Measurements from ENCODE around the gene DYNLT2B. TPM values are rescaled to one million over a fixed set of nuclear protein-coding genes. Genes with fewer than 3 reads are reported as not detected.

Gene DYNLT2B
- total and polyA plus RNA-seq, 12 donors, result 2.1 to 8.1 (median 4.2) TPM

DNA sequence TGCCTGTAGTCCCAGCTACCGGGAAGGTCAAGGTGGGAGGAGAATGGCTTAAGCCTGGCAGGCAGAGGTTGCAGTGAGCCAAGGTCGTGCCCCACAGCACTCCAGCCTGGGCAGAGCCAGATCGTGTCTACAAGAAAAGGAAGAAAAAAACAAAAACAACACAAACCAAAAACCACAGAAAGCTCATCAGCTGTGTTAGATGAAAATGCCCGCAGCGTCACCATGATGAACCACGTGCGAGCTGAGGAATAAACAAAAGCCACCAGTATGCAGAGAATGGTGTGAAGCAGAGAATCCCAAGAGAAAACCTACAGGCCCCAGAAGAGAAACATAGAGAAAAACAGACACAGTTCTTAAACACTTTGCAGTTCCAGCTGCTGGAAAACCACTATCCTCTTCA, 39.9 kb upstream of the DYNLT2B start:
- no peaks in the 10 kb centered on the region for H3K4me1 ChIP-seq
- H3K27ac ChIP-seq, result no peak overlapping the region
- H3K36me3 ChIP-seq, result peaks cover 0 to 100% (median 49%) of the 10 kb centered on the region in 9 donors
- WGBS, 2 donors, result 88 to 91% methylated on average over 7 of the region's 7 CpGs
- DNase-seq (no peak), ATAC-seq (no peak)
- H3K9me3 ChIP-seq, result no peaks in the 10 kb centered on the region
- intact Hi-C loops (cut with DNase I), result loop anchor here in 1 of 10 donors (1.0 kb wide), 1 partner anchor 23 kb away; no protein-coding TSS in a partner anchor
- no peak overlapping the region for H3K4me3 ChIP-seq
- no peaks in the 10 kb centered on the region for H3K27me3 ChIP-seq
- TF ChIP-seq CTCF (IDR thresholded peaks at IDR 0.05), result no peak

DNA sequence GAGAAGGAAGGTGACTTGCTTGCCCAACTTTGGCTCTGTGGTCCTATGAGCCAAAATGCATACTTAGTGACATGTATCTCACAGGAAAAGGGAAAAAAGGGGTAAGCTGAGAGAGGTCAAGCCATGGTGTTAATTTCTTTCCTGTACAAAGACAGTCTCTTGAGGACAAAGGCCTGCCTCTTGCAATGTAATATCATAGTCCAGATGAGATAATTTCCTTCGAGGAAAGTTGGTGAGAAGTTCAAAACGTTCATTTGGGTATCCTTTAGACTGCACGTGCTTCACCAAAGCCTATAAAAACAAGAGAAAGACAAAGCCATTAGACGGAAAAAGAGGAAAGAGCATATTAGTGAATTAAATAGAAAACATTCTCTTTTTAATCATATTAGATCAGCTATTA, 38.5 kb upstream of the DYNLT2B start:
- Histone ChIP-seq H3K36me3 (peaks cover 0 to 96% (median 37%) of the 10 kb centered on the region in 9 donors), H3K4me1 (no peaks in the 10 kb centered on the region), H3K27me3 (no peaks in the 10 kb centered on the region), H3K27ac (no peak overlapping the region), H3K9me3 (no peaks in the 10 kb centered on the region), H3K4me3 (no peak overlapping the region)
- 63 to 70% methylated on average over 4 of the region's 4 CpGs for WGBS, 2 donors
- DNase-seq, result no peak
- no peak for TF ChIP-seq CTCF (IDR thresholded peaks at IDR 0.05)
- intact Hi-C loops (cut with DNase I), result no loop called here
- ATAC-seq, result no peak

DNA sequence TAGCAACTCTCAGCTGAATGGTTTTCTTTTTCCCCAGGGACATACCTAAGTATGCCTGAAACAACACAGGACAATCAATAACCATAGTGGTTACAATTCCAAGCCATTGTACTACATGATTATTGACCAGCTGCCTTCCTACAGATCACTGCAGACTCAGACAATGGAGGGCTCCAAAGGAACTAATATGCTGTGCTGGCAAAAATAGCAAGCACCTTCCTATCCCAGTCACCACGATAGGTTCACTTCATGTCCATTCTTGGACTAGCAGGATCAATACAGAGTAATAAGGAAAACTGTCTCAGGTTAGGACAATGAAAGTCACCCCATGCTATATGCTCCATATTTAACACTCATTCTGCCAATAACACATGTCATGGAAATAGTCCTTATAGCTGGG, 37.6 kb upstream of the DYNLT2B start:
- Histone ChIP-seq H3K36me3 (peaks cover 0 to 90% (median 29%) of the 10 kb centered on the region in 9 donors), H3K4me3 (no peak overlapping the region), H3K9me3 (no peaks in the 10 kb centered on the region), H3K27me3 (no peaks in the 10 kb centered on the region), H3K4me1 (no peaks in the 10 kb centered on the region), H3K27ac (no peak overlapping the region)
- WGBS, 2 donors, result 94 to 95% methylated on average over 1 of the region's 1 CpG
- DNase-seq (no peak), ATAC-seq (no peak)
- no peak for TF ChIP-seq CTCF (IDR thresholded peaks at IDR 0.05)
- intact Hi-C loops (cut with DNase I), result no loop called here

DNA sequence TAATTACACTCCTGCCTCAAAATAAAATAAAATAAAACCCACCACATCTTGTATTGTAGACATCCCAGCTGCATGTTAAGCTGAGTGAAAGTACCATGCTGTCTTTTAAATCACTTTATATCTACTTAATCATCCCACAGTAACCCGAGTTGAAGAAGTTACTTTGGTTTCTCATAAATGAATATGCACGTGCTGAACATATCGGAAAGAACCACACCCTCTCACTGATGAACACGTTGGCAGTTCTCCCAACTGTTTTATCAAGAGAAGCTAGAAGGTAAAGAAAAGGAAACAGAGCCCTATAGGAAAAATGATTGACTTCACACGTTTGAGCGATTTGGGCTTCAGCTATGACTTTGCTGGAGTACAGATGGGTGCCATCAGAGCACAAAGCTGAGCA, 36.1 kb upstream of the DYNLT2B start:
- no peak for DNase-seq
- no peak for ATAC-seq

More for the DNA sequence above, 36.1 kb upstream of the DYNLT2B start:
- no peak overlapping the region for H3K4me3 ChIP-seq
- H3K36me3 ChIP-seq, result peaks cover 0 to 86% (median 27%) of the 10 kb centered on the region in 9 donors
- intact Hi-C loops (cut with DNase I), result no loop called here
- TF ChIP-seq CTCF (IDR thresholded peaks at IDR 0.05), result no peak
- H3K27me3 ChIP-seq, result no peaks in the 10 kb centered on the region
- H3K9me3 ChIP-seq, result no peaks in the 10 kb centered on the region
- H3K4me1 ChIP-seq, result no peaks in the 10 kb centered on the region
- no peak overlapping the region for H3K27ac ChIP-seq
- WGBS, 2 donors, result 59 to 65% methylated on average over 6 of the region's 6 CpGs
